WTC11 (cell line): ENCODE results near the gene CUL1.

Experiments
- ATF3 ChIP-seq: sonication (generic); formaldehyde crosslinking; conservative IDR thresholded peaks from 2 replicates; pipeline ENCODE4 v1.8.1; 2022; ENCODE audit warnings: mild to moderate bottlenecking, missing genetic modification reagents
- CTCF ChIP-seq: fragments of 200-600 bp; IDR thresholded peaks from 2 replicates; pipeline ENCODE4 v1.8.0; 2022; ENCODE audit warnings: antibody characterized with exemption
- ETV6 ChIP-seq: sonication (generic); formaldehyde crosslinking; IDR thresholded peaks from 2 replicates; pipeline ENCODE4 v1.8.1; 2022; ENCODE audit warnings: mild to moderate bottlenecking, missing genetic modification reagents
- JUN ChIP-seq: sonication (generic); formaldehyde crosslinking; IDR thresholded peaks from 2 replicates; pipeline ENCODE4 v1.8.0; 2023; ENCODE audit warnings: mild to moderate bottlenecking, missing genetic modification reagents
- SMAD4 ChIP-seq: sonication (generic); formaldehyde crosslinking; IDR thresholded peaks from 2 replicates; pipeline ENCODE4 v1.8.0; 2022; ENCODE audit warnings: mild to moderate bottlenecking, missing genetic modification reagents
- TF ChIP-seq, protein P1 (sequence below): sonication (generic); formaldehyde crosslinking; IDR thresholded peaks from 2 replicates; pipeline ENCODE4 v1.8.0; 2022; ENCODE audit warnings: mild to moderate bottlenecking, missing genetic modification reagents
- TF ChIP-seq, protein P2 (sequence below): sonication (generic); formaldehyde crosslinking; IDR thresholded peaks from 2 replicates; pipeline ENCODE4 v1.8.1; 2023; ENCODE audit warnings: mild to moderate bottlenecking, missing genetic modification reagents, moderate library complexity

DNA sequence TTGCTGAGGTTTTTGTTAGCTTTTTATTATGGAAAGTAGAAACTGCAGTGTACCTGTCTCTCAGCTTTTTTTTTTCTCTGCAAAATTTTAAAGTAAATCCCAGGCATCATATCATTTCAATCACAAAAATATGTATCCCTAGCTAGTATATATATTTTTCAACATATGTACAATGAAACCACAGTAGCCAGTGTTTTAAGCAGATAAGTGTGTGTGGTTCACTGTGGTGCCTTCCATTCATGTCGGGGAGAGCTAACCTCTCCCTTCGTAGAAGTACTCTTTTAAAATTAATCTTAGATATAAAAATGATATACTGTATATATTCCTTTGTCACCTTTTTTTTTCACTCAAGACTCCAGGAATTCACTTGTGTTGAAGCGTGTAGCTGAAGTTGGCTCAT lies 22.7 kb downstream of the CUL1 start:
- TF ChIP-seq ETV6 (no peak), CTCF (no peak), ATF3 (CRISPR knock-in tag) (no peak), SMAD4 (CRISPR knock-in tag) (no peak), JUN (CRISPR knock-in tag) (no peak)
- TF ChIP-seq, protein P1, sequence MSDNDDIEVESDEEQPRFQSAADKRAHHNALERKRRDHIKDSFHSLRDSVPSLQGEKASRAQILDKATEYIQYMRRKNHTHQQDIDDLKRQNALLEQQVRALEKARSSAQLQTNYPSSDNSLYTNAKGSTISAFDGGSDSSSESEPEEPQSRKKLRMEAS (CRISPR knock-in tag), result no peak
- TF ChIP-seq, protein P2, sequence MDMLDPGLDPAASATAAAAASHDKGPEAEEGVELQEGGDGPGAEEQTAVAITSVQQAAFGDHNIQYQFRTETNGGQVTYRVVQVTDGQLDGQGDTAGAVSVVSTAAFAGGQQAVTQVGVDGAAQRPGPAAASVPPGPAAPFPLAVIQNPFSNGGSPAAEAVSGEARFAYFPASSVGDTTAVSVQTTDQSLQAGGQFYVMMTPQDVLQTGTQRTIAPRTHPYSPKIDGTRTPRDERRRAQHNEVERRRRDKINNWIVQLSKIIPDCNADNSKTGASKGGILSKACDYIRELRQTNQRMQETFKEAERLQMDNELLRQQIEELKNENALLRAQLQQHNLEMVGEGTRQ (CRISPR knock-in tag), result no peak
